PC-3 (cell line): Measurements from ENCODE around the gene HLA-G.

Source experiments
- EZH2 ChIP-seq: fragments of 300-600 bp; sonication (generic); IDR thresholded peaks from one replicate; pipeline ENCODE4 v1.6.1; 2017; ENCODE audit warnings: antibody characterized with exemption, mild to moderate bottlenecking, low read length; ENCODE audit not compliant: unreplicated experiment
- EZH2phosphoT487 ChIP-seq: fragments of 300-600 bp; sonication (generic); IDR thresholded peaks from 2 replicates; pipeline ENCODE4 v1.6.1; 2018; ENCODE audit warnings: mild to moderate bottlenecking, antibody characterized with exemption, low read length, borderline replicate concordance
- TF ChIP-seq, protein P1 (sequence below): fragments of 300-600 bp; sonication (generic); conservative IDR thresholded peaks from 2 replicates; pipeline ENCODE4 v1.5.1; 2017; ENCODE audit warnings: antibody characterized with exemption, low read depth, mild to moderate bottlenecking, low read length

- TF ChIP-seq EZH2 (no peak), EZH2phosphoT487 (no peak)
- TF ChIP-seq, protein P1, sequence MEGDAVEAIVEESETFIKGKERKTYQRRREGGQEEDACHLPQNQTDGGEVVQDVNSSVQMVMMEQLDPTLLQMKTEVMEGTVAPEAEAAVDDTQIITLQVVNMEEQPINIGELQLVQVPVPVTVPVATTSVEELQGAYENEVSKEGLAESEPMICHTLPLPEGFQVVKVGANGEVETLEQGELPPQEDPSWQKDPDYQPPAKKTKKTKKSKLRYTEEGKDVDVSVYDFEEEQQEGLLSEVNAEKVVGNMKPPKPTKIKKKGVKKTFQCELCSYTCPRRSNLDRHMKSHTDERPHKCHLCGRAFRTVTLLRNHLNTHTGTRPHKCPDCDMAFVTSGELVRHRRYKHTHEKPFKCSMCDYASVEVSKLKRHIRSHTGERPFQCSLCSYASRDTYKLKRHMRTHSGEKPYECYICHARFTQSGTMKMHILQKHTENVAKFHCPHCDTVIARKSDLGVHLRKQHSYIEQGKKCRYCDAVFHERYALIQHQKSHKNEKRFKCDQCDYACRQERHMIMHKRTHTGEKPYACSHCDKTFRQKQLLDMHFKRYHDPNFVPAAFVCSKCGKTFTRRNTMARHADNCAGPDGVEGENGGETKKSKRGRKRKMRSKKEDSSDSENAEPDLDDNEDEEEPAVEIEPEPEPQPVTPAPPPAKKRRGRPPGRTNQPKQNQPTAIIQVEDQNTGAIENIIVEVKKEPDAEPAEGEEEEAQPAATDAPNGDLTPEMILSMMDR: peak; percentile 90
Observed at GRCh38 chr6:29834564-29835436, 7.2 kb downstream of the HLA-G start.
